Activated B cell treated with CpG ODN at 0.5 μM for 24 hours (primary cell): ENCODE results near the gene RPL3. TPM values are rescaled to one million over a fixed set of nuclear protein-coding genes. Genes with fewer than 3 reads are reported as not detected.
"Not testable (repeated sequence)": the region's sequence is repeated elsewhere in the genome, so short reads cannot be mapped to it uniquely, and the experiment has no call there.

Experiments
- ATAC-seq: fragments of 200-7000 bp; cut with Tn5 transposase; one replicate; pipeline ENCODE4 v1.10.0; 2021; ENCODE audit warnings: low read depth, mild to moderate bottlenecking, moderate library complexity
- CTCF ChIA-PET: fragments of 350-600 bp; sonication (Branson Sonifier 250); formaldehyde crosslinking; loops from one replicate; lab custom pipeline; 2021; ENCODE audit warnings: antibody characterized with exemption; lab: Charles Lee
- POLR2A ChIA-PET: fragments of 350-600 bp; sonication (Branson Sonifier 250); formaldehyde crosslinking; loops from one replicate; lab custom pipeline; 2021; ENCODE audit warnings: antibody characterized with exemption; lab: Charles Lee
- DNase-seq: peaks from one replicate; pipeline ENCODE4 v3.0.0; 2022
- H3K27ac Mint-ChIP-seq: one replicate; pipeline ENCODE4 v1.8.0; 2020; ENCODE audit warnings: mixed read lengths
- H3K27me3 Mint-ChIP-seq: one replicate; pipeline ENCODE4 v1.8.0; 2021; ENCODE audit warnings: mixed read lengths
- H3K36me3 Mint-ChIP-seq: one replicate; pipeline ENCODE4 v1.8.0; 2021; ENCODE audit warnings: low read depth, mixed read lengths
- H3K4me1 Mint-ChIP-seq: one replicate; pipeline ENCODE4 v1.8.0; 2021; ENCODE audit warnings: mixed read lengths
- H3K4me3 Mint-ChIP-seq: one replicate; pipeline ENCODE4 v1.8.0; 2020; ENCODE audit warnings: mild to moderate bottlenecking, mixed read lengths
- H3K9me3 Mint-ChIP-seq: one replicate; pipeline ENCODE4 v1.8.0; 2020; ENCODE audit warnings: mixed read lengths
- CTCF ChIP-seq: fragments of 200-600 bp; IDR thresholded peaks from one replicate; pipeline ENCODE4 v1.8.0; 2022; ENCODE audit warnings: antibody characterized with exemption, mild to moderate bottlenecking
- intact Hi-C: fragments of 100-400 bp; cut with micrococcal nuclease; formaldehyde crosslinking; loops from one replicate; pipeline ENCODE4 v1.15.1; 2024
- total RNA-seq: library from RNA; stranded (reverse); gene quantifications from 2 replicates; pipeline ENCODE4 v1.2.3, GENCODE V29; 2022

Gene RPL3
- total RNA-seq, 1 donor from 2014 or later, result 3,087 TPM

- Mint-ChIP-seq H3K4me1 (peaks cover 4% of the 10 kb centered on the region), H3K27ac (no peak overlapping the region), H3K9me3 (no peaks in the 10 kb centered on the region), H3K27me3 (peaks cover 6% of the 10 kb centered on the region), H3K4me3 (no peak overlapping the region), H3K36me3 (no peaks in the 10 kb centered on the region)
- TF ChIP-seq CTCF, result no peak
- DNase-seq (no peak), ATAC-seq (no peak)
- ChIA-PET POLR2A (interaction anchor here (0.9 kb wide), 1 partner anchor 30 kb away, joined by 4 read pairs; no protein-coding TSS in a partner anchor), CTCF (no interaction called here)
- intact Hi-C loops, result no loop called here
Observed at GRCh38 chr22:39341179-39341578, 21.8 kb upstream of the RPL3 start.

DNA sequence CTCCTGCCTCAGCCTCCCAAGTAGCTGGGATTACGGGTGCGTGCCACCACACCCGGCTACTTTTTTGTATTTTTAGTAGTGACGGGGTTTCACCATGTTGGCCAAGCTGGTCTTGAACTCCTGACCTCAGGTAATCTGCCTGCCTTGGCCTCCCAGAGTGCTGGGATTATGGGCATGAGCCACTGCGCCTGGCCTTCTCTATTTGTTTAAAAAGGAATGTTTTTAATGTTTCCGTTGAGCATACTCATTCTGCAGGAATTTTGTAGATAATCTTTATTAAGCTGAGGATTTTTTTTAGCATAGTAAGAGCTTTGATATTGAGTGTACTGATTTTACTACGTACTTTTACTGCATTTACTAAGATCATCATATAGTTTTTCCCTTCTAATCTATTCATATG lies 20.4 kb upstream of the RPL3 start:
- ATAC-seq, H3K36me3 Mint-ChIP-seq, H3K9me3 Mint-ChIP-seq, intact Hi-C loops, H3K4me3 Mint-ChIP-seq, CTCF ChIA-PET, H3K27me3 Mint-ChIP-seq, H3K4me1 Mint-ChIP-seq, H3K27ac Mint-ChIP-seq, DNase-seq: not testable (repeated sequence)
- POLR2A ChIA-PET, result interaction anchor here (2.1 kb wide), 1 partner anchor 20 kb away, joined by 9 read pairs; the partner anchor contains the start of gene RPL3

- Mint-ChIP-seq H3K4me1 (no peaks in the 10 kb centered on the region), H3K36me3 (no peaks in the 10 kb centered on the region), H3K9me3 (no peaks in the 10 kb centered on the region), H3K27me3 (peaks cover 4% of the 10 kb centered on the region), H3K27ac (no peak overlapping the region), H3K4me3 (no peak overlapping the region)
- no peak for DNase-seq
- no peak for TF ChIP-seq CTCF
- ChIA-PET CTCF (no interaction called here), POLR2A (interaction anchor here (1.0 kb wide), 1 partner anchor 16 kb away, joined by 3 read pairs; no protein-coding TSS in a partner anchor)
- intact Hi-C loops, result no loop called here
- no peak for ATAC-seq
Observed at GRCh38 chr22:39336411-39336810, 17.0 kb upstream of the RPL3 start.

DNA sequence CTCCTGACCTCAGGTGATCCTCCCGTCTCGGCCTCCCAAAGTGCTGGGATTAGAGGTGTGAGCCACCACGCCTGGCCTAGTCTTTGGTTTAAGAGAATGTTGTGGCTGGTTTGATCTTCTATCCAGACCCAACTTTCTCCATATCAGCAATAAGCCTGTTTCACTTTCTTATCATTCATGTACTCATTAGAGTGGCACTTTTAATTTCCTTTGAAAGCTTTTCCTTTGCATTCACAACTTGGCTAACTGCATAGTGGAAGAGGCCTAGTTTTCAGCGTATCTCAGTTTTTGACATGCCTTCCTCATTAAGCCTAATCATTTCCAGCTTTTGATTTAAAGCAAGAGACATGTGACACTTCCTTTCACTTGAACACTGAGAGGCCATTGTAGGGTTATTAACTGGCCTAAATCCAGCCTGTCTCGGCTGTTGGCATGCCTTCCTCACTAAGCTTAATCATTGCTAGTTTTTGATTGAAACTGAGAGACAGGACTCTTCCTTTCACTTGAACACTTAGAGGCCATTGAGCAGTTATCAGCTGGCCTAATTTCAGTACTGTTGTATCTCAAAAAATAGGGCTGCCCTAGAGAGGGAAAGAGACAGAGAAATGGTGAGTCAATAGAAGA lies 13.1 kb upstream of the RPL3 start:
- ATAC-seq (no peak), DNase-seq (no peak)
- Mint-ChIP-seq H3K27me3 (no peaks in the 10 kb centered on the region), H3K27ac (no peak overlapping the region), H3K9me3 (no peaks in the 10 kb centered on the region), H3K4me1 (no peaks in the 10 kb centered on the region), H3K4me3 (no peak overlapping the region), H3K36me3 (no peaks in the 10 kb centered on the region)
- CTCF ChIA-PET, result interaction anchor here (1.1 to 2.5 kb wide), 6 partner anchors 11 to 197 kb away, joined by 3 to 19 read pairs (median 4); no protein-coding TSS in a partner anchor
- intact Hi-C loops, result no loop called here
- POLR2A ChIA-PET, result interaction anchor here (0.6 to 2.7 kb wide), 9 partner anchors 12 to 1028 kb away, joined by 3 to 26 read pairs (median 4); partner anchors contain the start of genes ATF4 and RPL3
- no peak for TF ChIP-seq CTCF

DNA sequence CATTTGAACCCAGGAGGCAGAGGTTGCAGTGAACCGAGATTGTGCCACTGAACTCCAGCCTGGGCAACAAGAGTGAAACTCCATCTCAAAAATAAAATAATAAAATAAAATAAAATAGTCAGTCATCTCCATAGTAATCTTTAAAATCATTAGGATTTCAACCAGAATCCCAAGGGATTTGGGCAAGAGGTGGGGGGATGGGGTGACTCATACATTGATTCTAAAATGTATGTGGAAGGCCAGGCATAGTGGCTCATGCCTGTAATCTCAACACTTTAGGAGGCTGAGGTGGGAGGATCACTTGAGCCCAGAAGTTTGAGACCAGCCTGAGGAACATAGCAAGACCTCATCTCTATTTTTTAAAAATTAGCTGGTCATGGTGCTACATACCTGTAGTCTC lies 11.1 kb upstream of the RPL3 start:
- H3K36me3 Mint-ChIP-seq, H3K4me3 Mint-ChIP-seq, H3K9me3 Mint-ChIP-seq, H3K27me3 Mint-ChIP-seq, intact Hi-C loops, H3K27ac Mint-ChIP-seq, H3K4me1 Mint-ChIP-seq, DNase-seq, ATAC-seq: not testable (repeated sequence)
- POLR2A ChIA-PET, result interaction anchor here (1.6 to 2.7 kb wide), 3 partner anchors 12 to 714 kb away, joined by 3 to 26 read pairs (median 9); partner anchors contain the start of genes ATF4 and RPL3
- CTCF ChIA-PET, result interaction anchor here (0.9 to 2.5 kb wide), 4 partner anchors 13 to 199 kb away, joined by 3 to 16 read pairs (median 7); no protein-coding TSS in a partner anchor

DNA sequence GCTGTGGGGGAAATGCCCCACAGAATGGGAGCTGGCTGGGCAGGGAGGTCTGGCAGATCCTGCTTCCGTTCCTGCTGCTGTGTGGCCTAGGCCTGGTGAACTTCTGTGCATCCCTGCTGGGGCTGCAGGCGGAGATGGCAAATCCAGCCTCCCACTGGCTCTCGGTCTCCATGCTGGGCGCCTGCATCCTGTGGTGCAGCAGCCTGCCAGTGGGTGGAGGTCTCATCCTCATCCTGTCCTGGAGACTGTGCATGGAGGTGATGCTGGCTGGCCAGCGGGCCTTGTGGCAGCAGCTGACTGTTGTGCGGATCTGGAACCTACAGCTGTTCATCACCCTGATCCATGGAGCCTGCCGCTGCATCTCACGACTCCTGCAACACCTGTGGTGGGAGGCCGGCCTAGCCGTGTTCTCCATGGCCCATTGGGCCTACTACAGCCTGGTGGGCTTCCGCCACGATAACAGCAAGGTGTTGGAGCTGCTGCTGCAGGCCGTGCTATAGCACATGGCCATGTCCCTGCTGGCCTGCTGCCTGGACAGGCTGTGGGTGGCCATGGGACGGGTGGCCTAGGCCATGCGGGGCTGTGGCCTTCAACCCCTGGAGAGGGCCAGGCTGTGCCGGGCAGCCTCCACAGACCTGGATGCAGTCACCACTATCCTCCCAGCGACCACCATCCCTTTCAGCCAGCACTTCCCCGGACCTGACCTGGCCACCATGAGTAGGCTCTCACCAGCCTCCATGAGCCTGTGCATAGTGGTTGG lies 8.8 kb upstream of the RPL3 start:
- no peaks in the 10 kb centered on the region for H3K36me3 Mint-ChIP-seq
- no peaks in the 10 kb centered on the region for H3K9me3 Mint-ChIP-seq
- peaks cover 2% of the 10 kb centered on the region for H3K27me3 Mint-ChIP-seq
- intact Hi-C loops, result no loop called here
- H3K4me3 Mint-ChIP-seq, result no peak overlapping the region
- ATAC-seq (no peak), DNase-seq (no peak)
- POLR2A ChIA-PET, result interaction anchor here (1.1 kb wide), 1 partner anchor 8 kb away, joined by 4 read pairs; no protein-coding TSS in a partner anchor
- H3K4me1 Mint-ChIP-seq, result no peaks in the 10 kb centered on the region
- no peak overlapping the region for H3K27ac Mint-ChIP-seq
- no peak for TF ChIP-seq CTCF
- CTCF ChIA-PET, result no interaction called here
